Endodermal cell (in vitro differentiated cells): Measurements from ENCODE around the gene BEAN1. TPM values are rescaled to one million over a fixed set of nuclear protein-coding genes. Genes with fewer than 3 reads are reported as not detected.

ENCODE experiments used
- DNase-seq: peaks from one replicate; pipeline ENCODE4 v3.0.0-alpha.2; 2017
- H3K27ac ChIP-seq: 2 replicates; pipeline ENCODE4 v1.5.1; 2013; ENCODE audit warnings: mild to moderate bottlenecking, low read depth, low read length, moderate library complexity
- H3K27me3 ChIP-seq: 2 replicates; pipeline ENCODE4 v1.6.1; 2013; ENCODE audit warnings: mild to moderate bottlenecking, low read length, moderate library complexity; ENCODE audit not compliant: insufficient read depth, control insufficient read depth, poor library complexity, severe bottlenecking
- H3K36me3 ChIP-seq: 2 replicates; pipeline ENCODE4 v1.7.0; 2013; ENCODE audit warnings: mild to moderate bottlenecking, low read length, moderate library complexity; ENCODE audit not compliant: control insufficient read depth, insufficient read depth
- H3K4me1 ChIP-seq: one replicate; pipeline ENCODE4 v1.7.0; 2013; ENCODE audit warnings: low read length; ENCODE audit not compliant: control insufficient read depth, insufficient read depth
- H3K4me3 ChIP-seq: 2 replicates; pipeline ENCODE4 v1.5.1; 2013; ENCODE audit warnings: mild to moderate bottlenecking, low read length, moderate library complexity
- H3K9ac ChIP-seq: 2 replicates; pipeline ENCODE4 v1.6.1; 2013; ENCODE audit warnings: mild to moderate bottlenecking, low read length, moderate library complexity; ENCODE audit not compliant: poor library complexity, severe bottlenecking; ENCODE audit errors: extremely low read depth
- H3K9me3 ChIP-seq: 2 replicates; pipeline ENCODE4 v1.6.1; 2013; ENCODE audit warnings: mild to moderate bottlenecking, low read length, moderate library complexity; ENCODE audit not compliant: control insufficient read depth
- H3K27ac Mint-ChIP-seq: 2 replicates; pipeline ENCODE4 v1.8.0; 2020; ENCODE audit warnings: mixed read lengths
- H3K27me3 Mint-ChIP-seq: 2 replicates; pipeline ENCODE4 v1.8.0; 2021; ENCODE audit warnings: mild to moderate bottlenecking, mixed read lengths; ENCODE audit not compliant: insufficient read depth
- H3K36me3 Mint-ChIP-seq: 2 replicates; pipeline ENCODE4 v1.8.0; 2020; ENCODE audit warnings: low read depth, mixed read lengths
- H3K4me1 Mint-ChIP-seq: 2 replicates; pipeline ENCODE4 v1.8.0; 2020; ENCODE audit warnings: mixed read lengths
- H3K4me3 Mint-ChIP-seq: 2 replicates; pipeline ENCODE4 v1.8.0; 2020; ENCODE audit warnings: mild to moderate bottlenecking, moderate library complexity, mixed read lengths
- H3K9me3 Mint-ChIP-seq: 2 replicates; pipeline ENCODE4 v1.8.0; 2020; ENCODE audit warnings: mild to moderate bottlenecking, mixed read lengths
- CTCF ChIP-seq: fragments of 200-600 bp; sonication (generic); conservative IDR thresholded peaks from 2 replicates; pipeline ENCODE4 v1.5.0; 2021; ENCODE audit warnings: antibody characterized with exemption, mild to moderate bottlenecking
- WGBS, 2 experiments: methylation state at CpG; one replicate each; pipeline versions ENCODE4 v1.1.5 to v1.1.7; 2013; ENCODE audit warnings: missing lambda C conversion rate in 2 of 2, mixed read lengths in 1 of 2; ENCODE audit not compliant: insufficient coverage in 1 of 2, insufficient read length in 1 of 2; 5-methylcytosine and 5-hydroxymethylcytosine counted together
- total RNA-seq, 2 donors: library from RNA; stranded (reverse); fragmentation: NEBNext Ultra II Directional in 1 of 2; extraction: Animal tissue kit (Norgen Biotek cat#: 25700) in 1 of 2; gene quantifications; 2 replicates in 1 of 2; 3 replicates in 1 of 2; pipeline ENCODE4 v1.2.1, GENCODE V29; 2021

The BEAN1 gene
- total RNA-seq, 2 donors from 2014 or later: 0.18 TPM; not detected in 1

DNA sequence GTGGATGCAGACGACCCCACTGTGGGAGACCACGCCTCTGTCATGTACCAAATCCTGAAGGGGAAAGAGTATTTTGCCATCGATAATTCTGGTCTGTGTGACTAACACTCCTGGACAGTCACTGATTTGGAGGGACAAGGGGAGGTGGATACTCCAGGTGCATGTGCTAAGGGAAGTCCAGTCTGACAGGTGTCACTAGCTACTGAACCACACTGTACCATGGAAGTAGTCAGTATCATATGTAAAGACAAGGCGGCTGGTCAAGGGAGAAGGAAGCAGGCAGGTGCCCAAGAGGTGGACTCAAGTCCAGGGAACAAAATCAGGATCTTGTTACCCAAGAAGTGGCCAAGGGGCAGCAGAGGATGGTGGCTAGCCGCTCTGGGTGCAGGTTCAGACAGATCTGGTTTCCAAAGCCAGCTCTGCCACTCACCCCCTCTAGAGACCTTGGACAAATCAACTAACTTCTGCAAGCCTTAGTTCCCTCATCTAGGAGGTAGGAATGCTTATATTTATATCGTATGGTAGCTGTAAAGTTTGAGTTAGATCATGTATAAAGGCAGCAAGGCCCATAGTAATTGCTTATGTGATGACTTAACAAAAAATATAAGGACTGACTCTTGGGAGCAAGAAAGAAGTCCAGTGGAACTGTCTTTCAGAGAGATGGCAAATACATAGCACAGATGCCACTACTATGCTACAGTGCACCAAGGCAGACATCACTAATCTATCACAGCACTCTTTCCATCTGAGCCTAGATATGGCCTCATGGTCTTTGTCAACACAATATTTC lies 38.5 kb upstream of the BEAN1 start:
- H3K27ac Mint-ChIP-seq: no peak overlapping the region
- H3K4me1 Mint-ChIP-seq: peaks cover 2% of the 10 kb centered on the region
- Histone ChIP-seq H3K4me1 (no peaks in the 10 kb centered on the region), H3K9me3 (no peaks in the 10 kb centered on the region), H3K27me3 (no peaks in the 10 kb centered on the region), H3K36me3 (no peaks in the 10 kb centered on the region), H3K9ac (no peak overlapping the region), H3K4me3 (no peak overlapping the region), H3K27ac (no peak overlapping the region)
- H3K4me3 Mint-ChIP-seq: no peak overlapping the region
- peak; percentile 16 for DNase-seq
- no peaks in the 10 kb centered on the region for H3K27me3 Mint-ChIP-seq
- H3K36me3 Mint-ChIP-seq: no peaks in the 10 kb centered on the region
- 87 to 94% methylated on average over 5 to 6 of the region's 6 CpGs for WGBS, 2 experiments
- H3K9me3 Mint-ChIP-seq: no peaks in the 10 kb centered on the region
- no peak for TF ChIP-seq CTCF

- no peak overlapping the region for H3K27ac Mint-ChIP-seq
- Histone ChIP-seq H3K27me3 (no peaks in the 10 kb centered on the region), H3K4me1 (no peaks in the 10 kb centered on the region), H3K9me3 (no peaks in the 10 kb centered on the region), H3K4me3 (no peak overlapping the region), H3K27ac (no peak overlapping the region), H3K9ac (no peak overlapping the region), H3K36me3 (no peaks in the 10 kb centered on the region)
- 92 to 97% methylated on average over 8 to 13 of the region's 13 CpGs for WGBS, 2 experiments
- no peak for TF ChIP-seq CTCF
- no peaks in the 10 kb centered on the region for H3K36me3 Mint-ChIP-seq
- H3K4me1 Mint-ChIP-seq: no peaks in the 10 kb centered on the region
- H3K9me3 Mint-ChIP-seq: no peaks in the 10 kb centered on the region
- DNase-seq: peak; percentile 17
- H3K27me3 Mint-ChIP-seq: no peaks in the 10 kb centered on the region
- no peak overlapping the region for H3K4me3 Mint-ChIP-seq
Measured at GRCh38 chr16:66389256-66390176, 37.6 kb upstream of the BEAN1 start.

- Histone ChIP-seq H3K9ac (no peak overlapping the region), H3K27ac (no peak overlapping the region), H3K9me3 (no peaks in the 10 kb centered on the region), H3K4me3 (no peak overlapping the region), H3K36me3 (no peaks in the 10 kb centered on the region), H3K27me3 (no peaks in the 10 kb centered on the region), H3K4me1 (no peaks in the 10 kb centered on the region)
- no peaks in the 10 kb centered on the region for H3K36me3 Mint-ChIP-seq
- no peak overlapping the region for H3K4me3 Mint-ChIP-seq
- H3K4me1 Mint-ChIP-seq: no peaks in the 10 kb centered on the region
- H3K27ac Mint-ChIP-seq: no peak overlapping the region
- DNase-seq: no peak
- no peaks in the 10 kb centered on the region for H3K27me3 Mint-ChIP-seq
- TF ChIP-seq CTCF: no peak
- WGBS, 2 experiments: 90 to 93% methylated on average over 10 to 14 of the region's 14 CpGs
- no peaks in the 10 kb centered on the region for H3K9me3 Mint-ChIP-seq
Measured at GRCh38 chr16:66390346-66391108, 36.6 kb upstream of the BEAN1 start.
